ENCODE results near the gene FLRT1.

The FLRT1 gene

DNA sequence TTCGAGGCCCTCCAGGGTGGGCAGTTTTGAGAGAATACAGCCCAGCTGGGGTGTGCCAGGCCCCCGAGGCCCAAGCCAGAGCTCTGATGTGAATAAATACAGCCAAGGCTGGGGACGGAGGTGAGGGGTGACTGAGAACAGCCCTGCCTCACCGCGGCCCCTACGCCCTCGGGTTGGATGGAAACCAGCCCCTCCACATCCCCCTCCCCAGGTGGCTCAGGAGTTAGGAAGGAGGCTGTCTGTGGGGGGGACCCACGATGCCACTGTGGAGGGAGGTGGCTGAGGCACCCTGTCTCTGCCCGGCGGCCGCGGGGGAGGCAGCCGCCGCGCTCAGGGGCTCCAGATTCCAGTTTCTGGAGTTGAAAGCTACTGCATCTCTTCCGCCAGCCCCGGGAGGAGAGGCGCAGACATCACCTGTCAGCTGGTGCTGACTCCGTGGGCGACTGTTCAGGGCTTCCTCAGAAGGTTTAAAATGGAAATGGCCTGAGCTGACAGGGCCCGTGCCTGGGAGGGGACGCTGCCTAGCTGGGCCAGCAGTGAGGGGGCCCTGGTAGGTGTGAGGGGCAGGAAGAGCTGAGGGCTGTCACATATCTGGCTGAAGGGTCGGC is 1.4 kb downstream of the FLRT1 start:
- no peaks in the 10 kb centered on the region for H3K36me3 ChIP-seq (replicated peaks; ENCODE audit: insufficient read depth, low read length)
- H3K9me3 ChIP-seq (replicated peaks; ENCODE audit: insufficient read depth, low read length): no peaks in the 10 kb centered on the region
- H3K4me1 ChIP-seq (ENCODE audit: low read length): no peaks in the 10 kb centered on the region
- no peak overlapping the region for H3K4me3 ChIP-seq (ENCODE audit: low read length)
- H3K27me3 ChIP-seq (replicated peaks; ENCODE audit: insufficient read depth, low read length): peaks cover 21% of the 10 kb centered on the region
- no peak overlapping the region for H3K4me2 ChIP-seq (ENCODE audit: low read depth, low read length)
- H2AFZ ChIP-seq (ENCODE audit: low read length): no peak overlapping the region
- H3K9me2 ChIP-seq (replicated peaks; ENCODE audit: insufficient read depth, low read length): no peaks in the 10 kb centered on the region
- H3K79me2 ChIP-seq (ENCODE audit: low read length): no peaks in the 10 kb centered on the region
- H3K9ac ChIP-seq (ENCODE audit: low read length): no peak overlapping the region
- TF ChIP-seq EZH2phosphoT487 (IDR thresholded peaks at IDR 0.05; ENCODE audit: low read length) (no peak), EZH2 (optimal IDR thresholded peaks at IDR 0.05; ENCODE audit: low read depth, low read length) (no peak)
- TF ChIP-seq, protein P1, sequence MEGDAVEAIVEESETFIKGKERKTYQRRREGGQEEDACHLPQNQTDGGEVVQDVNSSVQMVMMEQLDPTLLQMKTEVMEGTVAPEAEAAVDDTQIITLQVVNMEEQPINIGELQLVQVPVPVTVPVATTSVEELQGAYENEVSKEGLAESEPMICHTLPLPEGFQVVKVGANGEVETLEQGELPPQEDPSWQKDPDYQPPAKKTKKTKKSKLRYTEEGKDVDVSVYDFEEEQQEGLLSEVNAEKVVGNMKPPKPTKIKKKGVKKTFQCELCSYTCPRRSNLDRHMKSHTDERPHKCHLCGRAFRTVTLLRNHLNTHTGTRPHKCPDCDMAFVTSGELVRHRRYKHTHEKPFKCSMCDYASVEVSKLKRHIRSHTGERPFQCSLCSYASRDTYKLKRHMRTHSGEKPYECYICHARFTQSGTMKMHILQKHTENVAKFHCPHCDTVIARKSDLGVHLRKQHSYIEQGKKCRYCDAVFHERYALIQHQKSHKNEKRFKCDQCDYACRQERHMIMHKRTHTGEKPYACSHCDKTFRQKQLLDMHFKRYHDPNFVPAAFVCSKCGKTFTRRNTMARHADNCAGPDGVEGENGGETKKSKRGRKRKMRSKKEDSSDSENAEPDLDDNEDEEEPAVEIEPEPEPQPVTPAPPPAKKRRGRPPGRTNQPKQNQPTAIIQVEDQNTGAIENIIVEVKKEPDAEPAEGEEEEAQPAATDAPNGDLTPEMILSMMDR (IDR thresholded peaks at IDR 0.05; ENCODE audit: low read length): no peak
- H3F3A ChIP-seq (ENCODE audit: insufficient read depth, low read length): no peaks in the 10 kb centered on the region
- H3K27ac ChIP-seq (ENCODE audit: low read length): no peak overlapping the region
- no peak for DNase-seq
- H4K20me1 ChIP-seq (ENCODE audit: insufficient read depth, low read length): no peaks in the 10 kb centered on the region

DNA sequence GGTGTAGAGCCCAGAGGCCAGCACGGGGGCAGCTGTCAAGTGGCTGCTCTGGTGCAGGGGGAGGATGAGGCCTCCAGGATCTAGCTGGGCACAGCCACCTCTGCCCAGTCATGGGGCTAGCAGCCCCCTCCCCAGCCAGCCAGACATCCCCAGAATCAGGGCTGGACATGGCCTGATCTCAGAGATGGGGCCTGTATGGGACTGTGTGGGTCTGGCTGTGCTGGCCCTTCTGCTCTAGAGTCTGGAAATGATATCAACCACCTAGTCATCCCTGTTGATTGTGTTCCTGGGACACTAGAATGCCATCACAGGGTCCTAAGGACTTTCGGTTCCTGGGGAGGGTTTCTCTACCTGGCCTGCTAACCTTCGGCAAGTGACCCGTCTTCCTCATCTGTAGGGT is 2.8 kb downstream of the FLRT1 start:
- TF ChIP-seq EZH2 (optimal IDR thresholded peaks at IDR 0.05; ENCODE audit: low read depth, low read length) (no peak), EZH2phosphoT487 (IDR thresholded peaks at IDR 0.05; ENCODE audit: low read length) (no peak)
- TF ChIP-seq, protein P1 (IDR thresholded peaks at IDR 0.05; ENCODE audit: low read length): no peak
- Histone ChIP-seq H3K9ac (ENCODE audit: low read length) (no peak overlapping the region), H2AFZ (ENCODE audit: low read length) (no peak overlapping the region), H3K9me3 (replicated peaks; ENCODE audit: insufficient read depth, low read length) (no peaks in the 10 kb centered on the region), H3K4me1 (ENCODE audit: low read length) (no peaks in the 10 kb centered on the region), H3F3A (ENCODE audit: insufficient read depth, low read length) (no peaks in the 10 kb centered on the region), H3K9me2 (replicated peaks; ENCODE audit: insufficient read depth, low read length) (no peaks in the 10 kb centered on the region), H4K20me1 (ENCODE audit: insufficient read depth, low read length) (no peaks in the 10 kb centered on the region), H3K27ac (ENCODE audit: low read length) (no peak overlapping the region), H3K27me3 (replicated peaks; ENCODE audit: insufficient read depth, low read length) (peaks cover 21% of the 10 kb centered on the region), H3K36me3 (replicated peaks; ENCODE audit: insufficient read depth, low read length) (no peaks in the 10 kb centered on the region), H3K4me2 (ENCODE audit: low read depth, low read length) (no peak overlapping the region), H3K4me3 (ENCODE audit: low read length) (no peak overlapping the region), H3K79me2 (ENCODE audit: low read length) (no peaks in the 10 kb centered on the region)
- DNase-seq: no peak

DNA sequence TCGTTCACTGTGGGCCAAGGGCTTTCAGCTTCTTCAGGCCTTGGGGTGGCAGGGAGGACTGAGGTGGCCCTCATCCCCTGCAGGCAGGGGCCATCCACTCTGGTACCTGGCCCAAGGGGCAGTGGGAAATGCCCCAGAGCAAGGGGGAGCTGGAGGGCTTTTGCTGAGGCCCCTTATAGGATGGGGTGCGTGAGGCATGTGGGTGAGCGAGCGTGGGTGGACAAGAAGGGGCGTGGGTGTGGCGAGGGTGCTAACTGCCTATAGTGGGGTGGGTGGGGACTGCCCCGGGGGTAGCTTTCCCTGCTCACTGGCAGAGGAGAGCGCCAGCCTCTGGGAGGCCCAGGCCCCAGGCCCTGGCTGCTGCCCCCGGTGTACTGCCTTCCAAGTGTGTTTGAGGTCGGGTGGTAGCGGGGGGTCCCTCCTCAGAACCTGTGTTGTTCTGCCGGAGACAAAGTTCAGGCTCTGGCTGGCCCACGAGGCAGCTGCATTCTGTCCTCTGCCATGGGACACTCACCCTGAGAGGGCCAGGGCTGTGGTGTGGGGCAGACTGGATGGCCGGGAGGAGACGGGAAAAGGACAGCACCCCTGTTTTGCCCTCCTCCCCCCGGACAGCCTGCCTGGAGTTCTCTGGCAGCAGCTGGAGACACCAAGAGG is 3.4 kb downstream of the FLRT1 start:
- Histone ChIP-seq H3K4me1 (ENCODE audit: low read length) (no peaks in the 10 kb centered on the region), H3K9me2 (replicated peaks; ENCODE audit: insufficient read depth, low read length) (no peaks in the 10 kb centered on the region), H3K4me3 (ENCODE audit: low read length) (no peak overlapping the region), H4K20me1 (ENCODE audit: insufficient read depth, low read length) (no peaks in the 10 kb centered on the region), H3K79me2 (ENCODE audit: low read length) (no peaks in the 10 kb centered on the region), H3K27me3 (replicated peaks; ENCODE audit: insufficient read depth, low read length) (peaks cover 21% of the 10 kb centered on the region), H3K9me3 (replicated peaks; ENCODE audit: insufficient read depth, low read length) (no peaks in the 10 kb centered on the region), H2AFZ (ENCODE audit: low read length) (no peak overlapping the region), H3K9ac (ENCODE audit: low read length) (no peak overlapping the region), H3F3A (ENCODE audit: insufficient read depth, low read length) (no peaks in the 10 kb centered on the region), H3K27ac (ENCODE audit: low read length) (no peak overlapping the region), H3K4me2 (ENCODE audit: low read depth, low read length) (no peak overlapping the region), H3K36me3 (replicated peaks; ENCODE audit: insufficient read depth, low read length) (no peaks in the 10 kb centered on the region)
- TF ChIP-seq EZH2 (optimal IDR thresholded peaks at IDR 0.05; ENCODE audit: low read depth, low read length) (no peak), EZH2phosphoT487 (IDR thresholded peaks at IDR 0.05; ENCODE audit: low read length) (no peak)
- TF ChIP-seq, protein P1 (IDR thresholded peaks at IDR 0.05; ENCODE audit: low read length): no peak
- no peak for DNase-seq
